Fibroblast of skin of left quadriceps (primary cell): ENCODE results near the gene RTL1.

ENCODE experiments used
- DNase-seq, 2 experiments: peaks; one replicate each; pipeline ENCODE4 v3.0.0-alpha.2; 2013; ENCODE audit warnings: low read depth in 2 of 2

The RTL1 gene

DNA sequence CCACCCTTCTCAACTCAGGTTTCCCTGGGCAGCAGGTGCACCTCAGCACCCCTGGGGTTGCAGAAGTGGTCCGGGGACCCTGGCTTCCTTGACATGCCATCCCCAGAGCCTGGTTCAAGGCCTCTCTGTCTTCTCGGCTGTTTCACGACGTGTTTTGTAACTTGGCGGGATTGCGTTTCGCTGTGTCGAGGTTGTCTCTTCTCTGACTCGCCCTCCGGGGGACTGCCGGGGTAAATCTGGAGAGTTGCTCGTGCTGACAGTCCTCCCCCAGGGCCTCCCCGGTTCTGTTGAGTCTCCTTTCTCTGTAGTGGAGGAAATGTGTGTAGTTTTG is 52.0 kb downstream of the RTL1 start:
- DNase-seq = no peak

DNA sequence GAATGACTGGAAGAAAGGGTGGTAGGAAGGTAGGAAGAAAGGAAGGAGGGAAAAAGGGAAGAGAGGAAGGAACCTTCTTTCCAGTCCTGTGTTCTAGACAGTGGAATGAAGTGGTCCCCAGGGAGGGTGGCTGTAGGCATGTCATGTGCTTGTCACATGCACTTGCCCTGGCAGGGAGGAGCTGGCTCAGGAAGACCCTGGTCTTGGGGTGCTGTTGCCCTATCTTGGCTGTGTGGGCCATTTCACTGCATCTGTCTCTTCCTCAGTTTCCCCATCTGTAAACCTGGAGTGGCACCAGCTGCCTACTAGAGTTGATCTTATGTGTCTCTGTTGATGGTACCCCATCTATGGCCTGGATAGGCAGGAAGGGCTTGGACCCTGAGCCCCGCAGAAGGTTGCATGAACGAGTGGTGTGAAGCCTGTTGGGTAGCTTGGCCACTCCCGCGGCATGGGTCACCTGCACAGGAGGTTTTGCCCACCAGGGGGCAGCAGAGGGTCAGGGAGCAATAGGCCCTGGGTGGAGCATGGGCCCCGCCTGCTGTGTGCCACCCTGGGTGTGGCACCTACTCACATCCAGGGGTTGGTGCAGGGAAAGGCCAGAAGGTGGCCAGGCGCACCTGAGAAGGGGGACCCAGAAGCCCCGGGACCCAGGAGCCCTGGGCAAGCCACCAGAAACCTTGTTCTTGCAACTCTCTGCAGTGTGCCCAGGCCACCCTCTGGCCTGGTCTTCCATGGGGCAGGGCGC is 52.5 kb downstream of the RTL1 start:
- no peak for DNase-seq

DNA sequence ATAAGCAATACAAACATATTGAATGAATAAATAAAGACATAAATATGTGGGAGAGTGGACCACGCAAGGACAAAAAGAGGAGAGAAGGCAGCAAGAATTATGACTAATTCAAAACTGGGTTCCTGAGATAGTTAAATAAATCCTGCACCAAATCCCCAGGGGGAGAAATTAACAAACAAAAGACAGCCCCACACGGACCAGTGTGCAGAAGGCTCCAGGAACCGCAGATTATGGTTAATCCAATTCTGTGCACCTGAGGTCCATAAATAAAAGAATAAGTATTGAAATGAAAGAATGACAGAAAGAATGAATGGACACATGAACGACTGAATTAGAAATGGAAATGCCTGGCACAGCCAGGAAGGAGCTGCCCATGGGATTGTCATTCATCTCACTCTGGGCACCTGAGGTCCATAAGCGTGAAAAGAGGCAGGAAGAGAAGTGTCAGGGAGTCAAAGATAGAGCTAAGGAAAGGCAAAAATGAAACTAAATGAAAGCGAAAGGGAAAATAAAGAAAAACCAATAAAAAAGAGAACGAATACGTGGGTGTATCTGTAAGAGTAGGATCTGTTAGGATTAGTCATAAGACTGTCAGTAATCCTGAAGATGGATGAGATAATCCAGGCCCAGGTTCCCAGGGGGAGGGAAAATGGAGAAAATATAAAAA is 54.3 kb downstream of the RTL1 start:
- DNase-seq = no peak

DNA sequence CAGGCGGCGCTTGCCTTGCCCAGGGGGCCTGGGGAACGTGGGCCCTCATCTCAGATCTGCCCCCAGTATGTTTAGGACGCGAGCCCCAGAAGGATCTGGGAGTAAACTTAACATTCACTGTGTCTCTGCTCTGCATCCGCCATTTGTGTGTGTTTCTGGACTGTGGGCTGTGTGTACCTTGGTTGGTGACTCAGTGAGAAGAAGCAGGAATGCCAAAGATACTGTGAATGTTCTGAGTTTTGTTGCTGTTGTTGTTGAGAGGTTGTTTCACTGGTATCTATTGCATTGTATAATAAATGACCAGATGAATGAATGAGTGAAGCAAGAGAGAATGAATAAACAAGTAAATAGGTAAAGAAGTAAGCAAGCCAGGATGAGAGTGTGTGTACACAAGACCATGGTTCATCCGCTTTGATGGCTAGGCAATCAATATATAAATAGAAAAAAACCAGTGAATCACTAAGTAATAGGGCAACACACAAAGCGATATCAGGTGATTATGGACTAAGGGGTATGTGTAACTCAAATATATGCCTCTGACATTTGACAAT is 57.1 kb downstream of the RTL1 start:
- DNase-seq = no peak

DNA sequence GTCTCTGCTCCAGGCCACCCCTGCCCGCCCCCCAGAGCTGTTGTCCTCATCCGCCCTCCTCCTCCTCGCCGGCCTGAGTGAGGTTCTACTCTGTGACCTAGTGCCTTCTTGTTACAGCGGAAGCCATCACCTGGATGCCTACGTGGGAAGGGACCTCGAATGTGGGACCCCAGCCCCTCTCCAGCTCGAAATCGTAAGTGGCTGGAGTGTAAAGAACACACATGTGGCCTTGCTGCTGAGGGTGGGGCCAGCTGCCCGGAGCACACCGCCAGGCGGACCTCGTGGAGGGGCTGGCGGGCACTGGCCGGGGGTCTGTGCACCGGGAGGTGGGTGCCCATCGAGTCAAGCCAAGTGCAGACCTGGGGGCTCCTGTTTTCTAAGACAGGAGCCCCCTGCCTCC is 58.2 kb downstream of the RTL1 start:
- no peak for DNase-seq

DNA sequence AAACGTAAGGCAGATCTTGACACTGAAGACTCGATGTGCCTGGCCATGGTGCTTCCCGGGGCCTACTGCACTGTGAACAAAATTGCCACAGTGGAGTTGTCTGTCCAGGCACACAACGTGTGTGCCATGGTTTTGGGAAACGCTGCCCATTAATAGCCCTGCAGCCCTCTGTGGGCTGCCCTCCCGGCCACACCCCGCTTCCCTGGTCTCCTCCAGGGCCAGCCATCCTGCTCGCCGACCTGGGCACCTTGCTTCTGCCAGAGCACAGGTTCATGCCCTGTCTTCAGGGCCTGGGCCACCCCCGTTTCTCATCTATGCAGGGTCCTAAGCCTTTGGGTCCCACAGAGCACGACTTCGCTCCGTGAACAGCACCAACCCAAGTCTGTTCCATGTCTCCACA is 58.7 kb downstream of the RTL1 start:
- DNase-seq = no peak

DNA sequence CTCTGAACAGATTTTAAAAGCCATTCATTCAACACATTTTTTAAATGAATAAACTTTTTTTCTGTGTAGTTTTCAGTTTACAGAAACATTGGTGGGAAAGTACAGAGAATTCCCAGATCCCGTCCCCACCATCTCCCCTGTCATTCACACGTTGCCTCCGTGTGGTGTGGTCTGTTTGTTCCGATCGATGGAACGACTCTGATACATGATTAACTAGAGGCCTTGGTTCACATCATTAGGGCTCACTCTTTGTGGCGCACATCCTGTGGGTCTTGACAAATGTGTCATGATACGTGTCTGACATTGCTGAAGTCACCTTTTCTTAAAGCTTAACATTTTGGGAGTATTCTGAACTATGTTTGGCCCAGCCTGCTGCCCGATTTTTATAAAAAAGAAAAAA is 59.1 kb downstream of the RTL1 start:
- no peak for DNase-seq

DNA sequence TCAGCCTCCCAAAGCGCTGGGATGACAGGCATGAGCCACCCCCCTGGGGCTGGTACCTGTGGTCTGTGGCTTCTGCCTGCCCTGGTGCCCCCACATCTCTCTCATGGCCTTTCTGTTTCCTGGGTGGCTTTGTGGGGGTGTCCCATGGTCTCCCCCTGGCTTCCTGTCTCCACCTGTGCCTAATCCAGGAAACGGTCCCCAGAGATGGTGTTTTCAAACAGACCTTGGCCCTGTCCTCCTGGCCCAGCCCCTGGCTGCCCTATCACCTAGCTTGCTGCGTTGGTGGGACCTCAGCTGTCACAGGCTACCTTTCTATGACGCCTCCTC is 59.5 kb downstream of the RTL1 start:
- no peak for DNase-seq

DNA sequence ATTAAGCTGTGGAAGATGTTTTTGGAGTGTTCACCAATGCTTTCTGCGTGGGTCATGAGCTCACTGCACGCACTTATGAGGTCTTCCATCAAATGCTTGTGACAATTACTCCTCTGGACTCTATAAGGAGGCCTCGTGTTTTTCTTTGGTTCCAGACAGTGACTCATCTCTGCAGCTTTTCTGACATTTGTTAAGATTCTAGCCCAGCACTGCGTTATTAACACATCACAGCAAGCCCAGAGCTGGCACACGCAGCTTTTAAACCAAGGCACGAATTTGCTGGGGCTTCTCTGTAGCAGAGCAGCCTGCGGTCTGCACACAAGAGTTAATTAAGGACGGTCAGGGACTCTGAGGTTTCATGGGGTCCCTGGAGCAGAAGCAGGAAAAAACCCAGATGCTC is 60.7 kb downstream of the RTL1 start:
- peak; percentile 67 to 71 for DNase-seq

DNA sequence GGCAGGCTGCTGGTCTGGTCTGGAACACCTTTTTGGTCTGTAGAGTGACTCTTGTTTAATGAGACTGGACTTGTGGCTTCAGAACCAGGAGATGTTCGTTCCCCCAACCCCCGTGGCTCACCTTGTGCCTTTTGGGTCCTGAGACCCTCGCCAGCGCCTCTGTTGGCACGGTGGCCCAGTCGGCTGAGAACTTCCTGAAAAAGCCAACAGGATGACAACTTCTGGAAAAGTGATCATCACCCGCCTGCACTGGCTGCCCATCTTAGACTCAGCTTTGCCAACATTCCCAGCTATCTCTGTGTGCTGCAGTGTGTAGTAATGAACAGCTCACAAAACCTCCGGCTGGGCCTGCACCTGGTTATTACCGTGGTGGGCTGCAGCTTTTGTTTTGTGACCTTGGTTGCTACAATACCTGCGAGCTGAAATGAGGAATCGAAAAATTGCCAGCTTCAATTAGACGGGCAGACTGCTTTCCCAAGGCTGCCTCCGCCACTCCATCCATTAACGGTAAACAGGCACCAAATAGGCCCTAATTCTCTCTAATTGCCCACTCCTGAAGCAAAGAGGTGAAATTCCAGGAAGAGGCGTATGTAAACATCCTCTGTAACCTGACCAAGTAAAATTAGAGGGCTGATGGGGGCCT is 61.6 kb downstream of the RTL1 start:
- no peak for DNase-seq

DNA sequence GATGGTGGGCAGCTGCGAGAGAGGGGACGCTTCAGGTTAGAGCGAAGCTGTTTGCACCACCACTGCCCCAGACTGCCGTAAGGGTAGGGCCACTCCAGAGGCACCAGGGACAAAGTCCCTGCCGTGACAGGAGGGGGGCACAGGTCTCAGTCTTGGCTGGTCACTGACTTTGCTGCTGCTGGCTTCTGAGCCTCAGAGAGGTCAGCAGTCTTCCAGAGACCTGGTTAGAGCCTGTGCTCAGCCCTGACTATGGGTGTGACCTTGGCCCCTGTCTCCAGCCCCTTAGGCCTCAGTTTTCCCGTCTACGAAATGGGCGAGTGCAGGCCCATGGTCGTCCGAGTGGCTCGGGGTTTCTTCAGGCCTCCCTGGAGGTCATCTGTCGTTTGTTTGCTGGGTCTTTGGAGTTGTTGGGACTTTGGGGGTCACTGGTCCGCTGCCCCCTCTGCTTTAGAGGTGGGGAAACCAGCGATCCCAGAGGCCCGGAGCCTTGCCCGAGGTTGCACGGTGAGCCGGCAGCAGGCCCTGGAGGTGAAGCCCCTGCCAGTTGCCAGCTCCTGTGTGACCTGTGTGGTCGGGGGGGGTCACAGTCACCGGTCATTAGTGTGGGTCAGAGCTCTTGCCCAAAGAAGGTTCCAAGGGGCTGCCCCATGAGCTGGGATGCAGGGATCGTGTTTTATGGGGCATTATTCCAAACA is 62.3 kb downstream of the RTL1 start:
- DNase-seq = no peak

DNA sequence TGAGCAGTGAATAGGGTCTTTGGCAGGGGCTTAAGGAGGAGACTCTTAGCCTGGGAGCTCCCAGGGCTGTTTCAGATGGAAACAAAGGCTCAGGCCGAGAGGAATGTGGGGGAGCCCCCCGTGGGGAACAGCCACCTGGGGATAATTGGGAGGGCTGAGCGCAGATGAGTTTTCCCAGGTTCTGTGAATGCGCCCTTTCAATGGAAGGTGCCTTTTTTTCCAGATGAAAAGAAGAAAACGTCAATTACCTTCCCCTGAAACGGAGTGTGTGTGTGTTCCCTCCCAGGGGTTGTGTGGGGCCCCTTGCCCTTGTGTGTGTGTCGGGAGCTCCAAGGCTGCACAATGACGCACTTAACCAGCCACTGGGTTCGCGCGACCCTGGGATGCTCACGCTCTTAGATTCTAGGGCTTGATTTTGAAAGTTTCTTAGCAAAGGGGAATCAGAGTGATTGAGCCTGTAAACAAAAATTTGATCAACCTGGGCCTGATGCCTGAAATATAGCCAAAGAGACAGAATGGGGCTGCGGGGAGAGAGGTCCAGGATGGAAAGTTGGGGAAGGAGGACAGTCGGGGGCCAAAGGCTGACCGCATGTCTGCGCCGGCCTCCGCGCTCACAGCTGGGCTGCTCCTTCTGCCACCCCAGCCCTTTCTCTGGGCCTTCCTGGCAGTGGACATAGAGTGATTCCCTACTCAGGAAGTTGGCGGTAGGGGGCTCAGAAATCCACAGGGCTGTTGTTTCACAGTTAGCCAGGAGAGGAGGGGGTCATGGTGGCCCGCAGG is 63.0 kb downstream of the RTL1 start:
- DNase-seq = no peak

DNA sequence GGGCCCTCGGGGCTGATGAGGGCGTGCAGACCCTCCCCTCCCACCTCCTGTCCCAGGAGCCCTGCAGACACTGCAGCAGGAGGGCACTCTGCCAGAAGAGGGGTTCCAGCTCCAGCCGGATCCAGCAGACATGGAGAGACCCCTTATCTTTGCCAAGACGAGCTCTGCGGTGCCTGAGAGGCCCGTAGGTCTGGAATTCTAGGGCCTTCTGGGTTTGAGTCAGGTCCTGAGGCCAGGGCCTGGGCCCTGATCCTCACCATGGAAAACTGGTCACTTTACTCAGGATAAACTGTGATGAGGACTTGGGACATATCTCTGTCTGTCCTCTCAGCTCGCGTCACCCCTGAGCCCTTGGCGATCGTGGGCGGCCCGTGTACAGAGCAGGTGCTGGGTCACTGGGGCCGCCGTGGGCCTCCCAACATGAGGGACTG is 63.8 kb downstream of the RTL1 start:
- DNase-seq = no peak

DNA sequence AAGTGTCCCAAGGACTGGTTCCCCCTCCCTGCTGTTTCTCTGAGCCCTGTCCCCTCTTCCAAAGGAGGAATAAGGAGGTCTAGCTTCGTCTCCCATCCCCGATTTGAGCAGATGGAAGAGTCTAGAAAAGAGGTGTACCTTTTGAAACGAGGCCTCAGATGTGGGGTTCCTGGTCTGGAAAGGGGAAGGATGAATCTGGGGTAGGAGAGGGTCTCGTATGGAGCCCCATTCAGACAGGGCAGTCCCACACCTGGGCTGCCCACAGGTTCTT is 64.3 kb downstream of the RTL1 start:
- no peak for DNase-seq

DNA sequence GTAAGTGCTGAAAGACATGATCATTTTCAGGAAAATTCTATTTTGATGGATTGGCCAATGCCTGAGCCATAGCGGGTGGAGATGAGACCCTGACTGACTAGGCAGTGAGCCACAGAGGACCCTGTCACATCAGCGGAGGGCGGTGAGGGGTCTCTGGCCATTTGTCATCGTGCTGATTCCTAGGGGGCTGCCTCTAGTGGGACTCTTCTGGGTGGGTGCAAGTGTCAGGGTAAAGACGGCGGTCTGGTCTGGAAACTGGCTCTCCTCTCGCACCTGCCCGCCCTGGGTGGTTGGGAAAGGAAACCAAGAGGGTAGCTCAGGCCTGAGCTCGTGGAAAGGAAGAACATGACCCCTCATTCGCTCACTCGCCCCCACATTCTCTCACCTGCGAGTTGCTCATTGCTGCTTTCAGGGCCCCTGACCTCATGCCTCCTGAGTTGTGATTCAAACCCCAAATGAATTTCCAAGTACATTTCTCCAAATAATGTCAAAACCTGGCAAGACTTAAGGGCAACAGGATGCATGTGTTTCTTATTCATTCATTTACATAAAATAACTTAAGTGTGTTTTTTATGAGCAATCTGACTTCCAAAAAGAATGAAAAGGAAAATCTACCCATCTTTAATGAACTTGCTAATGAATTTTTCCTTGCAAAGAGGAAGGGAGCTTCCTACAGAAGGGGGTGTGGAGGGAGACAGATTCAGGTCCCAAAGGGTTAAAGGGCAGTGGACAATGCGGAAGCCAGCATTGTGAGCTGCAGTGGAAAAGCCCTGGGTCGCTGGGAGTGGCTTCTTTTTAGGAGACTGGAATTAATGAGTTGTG is 64.8 kb downstream of the RTL1 start:
- no peak for DNase-seq

DNA sequence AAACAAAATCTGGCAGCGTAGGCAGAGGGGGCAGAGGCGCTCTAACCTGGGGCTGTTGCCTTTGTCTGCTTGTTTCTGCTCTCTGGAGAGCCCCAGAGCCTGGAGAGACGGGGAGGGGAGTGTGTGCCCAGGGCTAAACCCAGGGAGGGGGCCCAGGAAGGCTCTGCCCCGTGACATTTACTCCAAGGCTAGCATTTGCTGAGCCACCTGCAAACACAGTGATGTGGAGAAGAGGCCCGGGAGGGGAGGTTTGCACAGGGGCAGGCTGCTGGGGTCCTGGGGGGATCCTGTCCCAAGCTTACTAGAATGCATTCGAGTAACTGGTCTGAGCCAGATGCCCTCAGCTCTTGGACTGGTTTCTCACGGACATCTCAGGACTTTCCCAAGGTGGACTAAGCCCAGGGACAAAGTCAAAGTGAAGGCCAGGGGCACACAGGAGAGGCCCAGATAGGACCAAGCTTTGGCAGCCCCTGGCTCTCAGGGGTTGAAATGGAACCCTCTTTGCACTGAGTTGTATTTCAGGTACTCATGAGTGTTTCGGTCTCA is 65.6 kb downstream of the RTL1 start:
- no peak for DNase-seq

DNA sequence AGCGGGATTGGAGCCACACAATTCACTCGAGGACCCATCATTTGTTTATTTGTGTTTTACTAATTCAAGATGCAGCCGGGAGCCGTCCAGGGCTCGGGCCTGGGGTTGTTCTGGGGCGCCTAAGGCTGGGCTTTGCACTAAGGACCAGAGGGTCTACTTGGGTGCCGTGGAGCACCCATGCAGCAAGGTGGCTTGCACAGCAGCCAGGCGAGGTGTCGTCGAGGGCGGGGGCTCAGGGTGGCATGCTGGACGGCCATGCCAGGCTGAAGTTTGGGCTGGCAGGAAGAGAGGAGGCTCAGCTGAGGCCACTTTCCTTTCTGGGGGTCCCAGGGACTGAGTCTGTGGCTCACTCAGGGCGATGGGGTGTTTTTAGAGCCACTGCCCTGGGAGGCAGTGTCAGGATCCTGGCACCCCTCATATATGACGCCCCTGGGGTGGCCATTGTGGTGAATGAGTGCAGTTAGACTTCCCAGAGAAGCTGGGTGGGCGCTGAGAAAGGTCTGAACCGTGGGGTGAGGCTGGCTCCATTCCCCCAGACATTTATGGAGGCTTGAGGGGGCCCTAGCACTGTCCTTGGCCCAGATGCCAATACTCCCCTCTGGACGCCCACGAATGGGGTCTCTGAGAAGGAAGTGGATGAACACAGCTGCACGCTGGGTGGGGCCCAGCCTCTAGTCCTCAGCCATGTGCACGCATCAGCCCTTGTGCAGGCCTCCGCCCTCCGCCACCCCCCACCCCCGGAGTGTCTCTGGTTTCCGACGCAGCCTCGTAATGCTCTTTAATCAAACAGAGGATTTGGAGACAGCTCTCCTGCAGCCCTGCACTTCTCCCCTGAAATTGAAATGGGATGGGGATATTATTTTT is 66.3 kb downstream of the RTL1 start:
- DNase-seq = no peak

DNA sequence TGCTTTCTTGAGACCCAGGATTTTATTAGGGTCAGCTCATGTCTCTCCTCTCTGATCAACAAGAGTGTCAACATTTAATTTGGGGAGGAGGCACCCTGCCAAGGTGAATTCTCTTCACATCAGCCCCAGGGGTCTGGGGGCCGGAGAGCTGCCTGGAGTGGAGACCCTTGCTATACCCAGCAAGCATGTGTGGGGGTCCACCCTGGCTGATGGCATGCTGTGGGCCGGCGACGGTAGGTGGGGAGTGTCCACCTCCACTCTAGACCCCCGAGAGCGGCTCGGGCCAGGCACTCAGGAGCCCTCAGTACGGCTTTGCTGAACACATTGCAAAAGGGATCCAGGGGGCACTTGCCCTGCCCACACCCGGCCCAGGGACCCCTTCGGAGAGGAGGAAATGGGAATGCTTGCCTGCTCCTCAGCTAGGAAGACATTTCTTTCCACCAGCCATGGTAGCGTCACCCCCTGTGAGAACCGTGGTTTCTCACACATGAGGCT is 67.2 kb downstream of the RTL1 start:
- DNase-seq = no peak

DNA sequence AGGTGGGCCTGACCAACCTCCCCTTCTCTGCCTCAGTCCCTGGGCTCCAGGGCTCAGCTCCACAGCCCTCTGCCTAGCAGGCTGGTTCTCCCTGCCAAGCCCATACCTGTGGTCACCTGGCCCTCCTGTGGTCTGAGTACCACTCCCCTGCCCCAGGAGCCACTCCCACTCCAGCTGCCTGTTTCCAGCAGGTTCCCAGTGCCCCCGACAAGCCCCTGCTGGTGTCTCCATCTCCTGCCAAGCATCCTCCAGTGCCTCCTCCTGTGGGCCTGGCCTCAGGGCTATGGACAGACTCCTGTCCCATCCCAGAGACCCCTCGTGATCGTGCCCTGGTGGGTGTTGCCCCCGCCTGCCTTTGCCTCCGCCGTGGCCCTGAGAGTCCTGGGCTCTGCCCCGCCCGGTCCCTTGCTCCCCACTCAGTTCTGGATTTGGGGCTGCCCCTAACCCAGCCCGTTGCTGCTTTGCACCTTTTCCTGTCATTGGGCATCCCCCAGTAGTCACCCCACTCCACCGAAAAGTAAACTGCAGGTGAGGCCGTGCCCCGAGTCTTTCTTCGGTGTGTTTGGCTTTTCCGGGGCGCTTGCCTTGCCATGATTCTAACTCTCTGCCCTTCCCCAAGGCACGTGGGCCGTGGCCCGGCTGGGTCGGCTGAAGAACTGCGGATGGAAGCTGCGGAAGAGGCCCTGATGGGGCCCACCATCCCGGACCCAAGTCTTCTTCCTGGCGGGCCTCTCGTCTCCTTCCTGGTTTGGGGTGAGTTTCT is 67.8 kb downstream of the RTL1 start:
- no peak for DNase-seq
